ENCODE measurements around the gene SYNJ2.
"Not testable (repeated sequence)": the region's sequence is repeated elsewhere in the genome, so short reads cannot be mapped to it uniquely, and the experiment has no call there.

The SYNJ2 gene

DNA sequence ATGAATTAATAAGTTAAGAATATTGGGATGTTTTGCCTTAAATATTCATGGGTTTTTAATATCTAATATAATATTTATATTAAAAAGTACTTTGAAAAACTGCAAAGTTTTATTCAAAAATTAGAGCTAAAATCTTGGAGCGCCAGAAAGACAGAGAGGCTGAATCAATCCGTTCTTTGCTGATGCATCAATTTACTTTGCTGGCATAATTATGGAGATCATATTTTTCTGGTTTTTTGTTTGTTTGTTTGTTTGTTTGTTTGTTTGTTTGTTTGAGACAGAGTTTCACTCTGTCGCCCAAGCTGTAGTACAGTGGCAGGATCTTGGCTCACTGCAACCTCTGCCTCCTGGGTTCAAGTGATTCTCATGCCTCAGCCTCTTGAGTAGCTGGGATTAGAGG is 9.5 kb upstream of the SYNJ2 start:
- peaks cover 20% of the 10 kb centered on the region for H3K4me1 ChIP-seq (ENCODE audit: control insufficient read depth, insufficient read depth, low read length, poor library complexity, severe bottlenecking)
- WGBS, 2 experiments (ENCODE audit: insufficient coverage in 2 of 2): 95 to 100% methylated on average over 2 to 3 of the region's 3 CpGs
- H3K27ac ChIP-seq (ENCODE audit: low read depth, low read length, severe bottlenecking); H3K4me3 ChIP-seq (ENCODE audit: extremely low read depth, insufficient read depth, low read length, poor library complexity, severe bottlenecking); H3K9me3 ChIP-seq (ENCODE audit: control insufficient read depth, low read length); H3K36me3 ChIP-seq (ENCODE audit: control insufficient read depth, insufficient read depth, low read length): not testable (repeated sequence)

GRCh38 chr6:157974341-157974894 is 7.2 kb upstream of the SYNJ2 start:
- 76 to 87% methylated on average over 9 of the region's 9 CpGs for WGBS, 2 experiments (ENCODE audit: insufficient coverage in 2 of 2)
- no peak overlapping the region for H3K27ac ChIP-seq (ENCODE audit: low read depth, low read length, severe bottlenecking)
- no peaks in the 10 kb centered on the region for H3K36me3 ChIP-seq (ENCODE audit: control insufficient read depth, insufficient read depth, low read length)
- H3K4me3 ChIP-seq (ENCODE audit: extremely low read depth, insufficient read depth, low read length, poor library complexity, severe bottlenecking): no peak overlapping the region
- peaks cover 9% of the 10 kb centered on the region for H3K4me1 ChIP-seq (ENCODE audit: control insufficient read depth, insufficient read depth, low read length, poor library complexity, severe bottlenecking)
- H3K9me3 ChIP-seq (ENCODE audit: control insufficient read depth, low read length): no peaks in the 10 kb centered on the region

- Histone ChIP-seq H3K4me1 (ENCODE audit: control insufficient read depth, insufficient read depth, low read length, poor library complexity, severe bottlenecking) (peaks cover 9% of the 10 kb centered on the region), H3K9me3 (ENCODE audit: control insufficient read depth, low read length) (no peaks in the 10 kb centered on the region), H3K27ac (ENCODE audit: low read depth, low read length, severe bottlenecking) (no peak overlapping the region), H3K36me3 (ENCODE audit: control insufficient read depth, insufficient read depth, low read length) (no peaks in the 10 kb centered on the region), H3K4me3 (ENCODE audit: extremely low read depth, insufficient read depth, low read length, poor library complexity, severe bottlenecking) (no peak overlapping the region)
- WGBS, 2 experiments (ENCODE audit: insufficient coverage in 2 of 2): 100% methylated on average over 1 of the region's 3 CpGs
These were observed 6.7 kb upstream of the SYNJ2 start for GRCh38 chr6:157974967-157975366.

- Histone ChIP-seq H3K4me1 (ENCODE audit: control insufficient read depth, insufficient read depth, low read length, poor library complexity, severe bottlenecking) (peaks cover 9% of the 10 kb centered on the region), H3K4me3 (ENCODE audit: extremely low read depth, insufficient read depth, low read length, poor library complexity, severe bottlenecking) (no peak overlapping the region), H3K36me3 (ENCODE audit: control insufficient read depth, insufficient read depth, low read length) (no peaks in the 10 kb centered on the region), H3K9me3 (ENCODE audit: control insufficient read depth, low read length) (no peaks in the 10 kb centered on the region), H3K27ac (ENCODE audit: low read depth, low read length, severe bottlenecking) (no peak overlapping the region)
- WGBS, 2 experiments (ENCODE audit: insufficient coverage in 2 of 2): 100% methylated on average over 1 of the region's 2 CpGs; no CpG with 5 or more reads in 1 of the 2 experiments
These were observed 6.2 kb upstream of the SYNJ2 start for GRCh38 chr6:157975456-157975855.

DNA sequence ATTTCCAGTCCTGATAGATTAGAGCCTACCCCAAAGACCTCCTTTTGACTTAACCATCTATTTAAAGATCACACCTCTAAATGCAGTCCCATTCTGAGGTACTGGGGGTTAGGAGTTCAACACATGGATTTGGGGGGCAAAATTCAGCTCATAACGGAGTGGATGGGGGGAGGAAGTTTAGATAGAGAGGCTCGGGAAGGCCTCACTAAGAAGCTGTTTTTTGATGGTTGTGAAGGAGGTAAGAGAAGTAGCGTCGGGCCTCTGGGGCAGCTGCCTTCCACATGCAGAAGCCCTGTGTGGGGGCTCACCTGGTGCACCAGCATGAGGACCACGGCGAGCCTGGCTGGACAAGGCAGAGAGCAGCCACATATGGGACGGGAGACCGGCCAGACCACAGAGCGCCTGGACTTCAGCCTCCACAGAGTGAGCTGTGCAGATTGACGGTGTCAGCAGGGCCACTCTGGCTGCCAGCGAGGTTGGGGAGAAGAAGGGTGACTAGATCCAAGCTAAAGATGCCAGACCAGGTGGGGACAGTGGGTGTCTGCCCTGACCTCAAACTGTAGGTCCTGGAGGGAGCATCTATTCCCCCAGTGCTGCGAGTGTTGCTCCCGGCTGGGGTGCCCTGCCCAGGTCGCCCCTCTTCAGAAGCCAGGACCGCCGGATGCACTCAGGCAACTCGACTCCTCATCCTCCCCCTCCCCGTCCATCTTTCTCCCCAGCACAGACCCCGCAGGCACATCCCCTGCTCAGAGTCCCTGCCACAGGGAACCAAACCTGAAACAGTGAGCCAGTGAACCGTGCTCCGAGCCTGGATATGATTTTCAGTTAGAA is 5.1 kb upstream of the SYNJ2 start:
- Histone ChIP-seq H3K4me1 (ENCODE audit: control insufficient read depth, insufficient read depth, low read length, poor library complexity, severe bottlenecking) (peaks cover 9% of the 10 kb centered on the region), H3K9me3 (ENCODE audit: control insufficient read depth, low read length) (no peaks in the 10 kb centered on the region), H3K36me3 (ENCODE audit: control insufficient read depth, insufficient read depth, low read length) (no peaks in the 10 kb centered on the region), H3K4me3 (ENCODE audit: extremely low read depth, insufficient read depth, low read length, poor library complexity, severe bottlenecking) (no peak overlapping the region), H3K27ac (ENCODE audit: low read depth, low read length, severe bottlenecking) (no peak overlapping the region)
- 90 to 91% methylated on average over 14 to 16 of the region's 21 CpGs for WGBS, 2 experiments (ENCODE audit: insufficient coverage in 2 of 2)

DNA sequence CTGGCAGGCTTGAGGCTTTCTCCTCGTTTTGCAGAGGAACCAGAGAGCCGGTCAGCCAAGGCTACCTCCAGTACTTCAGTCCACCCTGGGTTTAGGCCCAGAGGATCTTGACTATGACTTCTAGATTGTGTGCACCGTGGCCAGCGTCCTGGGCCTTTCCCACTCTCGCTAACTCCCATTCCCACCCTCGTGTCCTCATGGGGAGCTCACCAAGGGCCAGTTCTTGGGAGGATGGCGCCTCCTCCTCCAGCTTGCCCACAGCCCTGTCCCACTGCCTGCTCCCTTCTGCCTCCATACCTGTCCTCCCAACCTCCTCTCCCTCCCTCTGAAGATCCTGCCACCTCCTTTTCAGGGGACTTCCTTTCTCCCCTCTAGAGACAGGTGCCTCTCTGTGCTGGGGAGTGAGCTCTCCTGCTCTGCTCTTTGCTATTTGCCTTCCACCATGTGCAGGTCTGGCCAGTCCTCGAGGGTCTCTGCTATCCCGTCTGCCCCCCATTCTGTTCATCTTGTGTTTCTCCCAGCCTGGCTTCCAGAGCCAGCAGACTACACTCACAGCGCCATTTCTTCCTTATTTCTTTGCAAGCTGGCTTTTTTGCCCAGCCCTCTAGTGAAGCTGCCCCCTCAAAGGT is 4.4 kb upstream of the SYNJ2 start:
- 94 to 98% methylated on average over 10 of the region's 10 CpGs for WGBS, 2 experiments (ENCODE audit: insufficient coverage in 2 of 2)
- Histone ChIP-seq H3K36me3 (ENCODE audit: control insufficient read depth, insufficient read depth, low read length) (no peaks in the 10 kb centered on the region), H3K27ac (ENCODE audit: low read depth, low read length, severe bottlenecking) (no peak overlapping the region), H3K9me3 (ENCODE audit: control insufficient read depth, low read length) (no peaks in the 10 kb centered on the region), H3K4me1 (ENCODE audit: control insufficient read depth, insufficient read depth, low read length, poor library complexity, severe bottlenecking) (peaks cover 9% of the 10 kb centered on the region), H3K4me3 (ENCODE audit: extremely low read depth, insufficient read depth, low read length, poor library complexity, severe bottlenecking) (no peak overlapping the region)

DNA sequence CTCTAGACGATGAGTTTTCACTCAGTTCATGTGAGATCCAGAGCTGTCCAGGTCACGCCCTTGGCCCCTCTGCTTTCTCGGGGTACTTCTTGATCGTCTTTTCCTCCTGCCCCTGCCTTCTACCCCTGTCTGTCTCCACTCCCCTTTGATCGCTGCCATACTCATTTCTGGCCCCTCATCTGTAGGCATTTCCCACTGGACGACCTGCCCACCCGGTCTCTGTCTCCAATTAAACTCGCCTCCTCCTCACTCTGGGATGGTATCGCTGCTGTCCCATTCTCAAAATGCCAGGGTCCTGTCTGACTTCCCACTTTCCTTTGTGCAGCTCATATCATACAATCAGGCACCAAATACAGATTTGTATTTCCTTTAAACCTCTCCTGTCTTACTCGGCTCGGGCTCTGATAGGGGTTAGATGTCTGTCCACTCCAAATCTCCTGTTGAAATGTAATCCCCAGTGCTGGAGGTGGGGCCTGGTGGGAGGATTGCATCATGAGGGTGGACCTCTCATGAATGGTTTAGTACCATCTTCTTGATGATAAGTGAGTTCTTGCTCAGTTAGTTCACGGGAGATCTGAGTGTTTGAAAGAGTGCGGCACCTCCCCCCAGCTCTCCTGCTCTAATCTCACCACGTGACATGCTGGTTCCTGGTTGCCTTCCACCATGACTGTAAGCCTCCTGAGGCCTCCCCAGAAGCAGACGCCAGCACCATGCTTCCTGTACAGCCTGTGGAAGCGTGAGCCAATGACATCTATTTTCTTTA is 3.5 kb upstream of the SYNJ2 start:
- H3K36me3 ChIP-seq (ENCODE audit: control insufficient read depth, insufficient read depth, low read length): no peaks in the 10 kb centered on the region
- WGBS, 2 experiments (ENCODE audit: insufficient coverage in 2 of 2): 95 to 96% methylated on average over 13 to 14 of the region's 16 CpGs
- H3K9me3 ChIP-seq (ENCODE audit: control insufficient read depth, low read length): no peaks in the 10 kb centered on the region

DNA sequence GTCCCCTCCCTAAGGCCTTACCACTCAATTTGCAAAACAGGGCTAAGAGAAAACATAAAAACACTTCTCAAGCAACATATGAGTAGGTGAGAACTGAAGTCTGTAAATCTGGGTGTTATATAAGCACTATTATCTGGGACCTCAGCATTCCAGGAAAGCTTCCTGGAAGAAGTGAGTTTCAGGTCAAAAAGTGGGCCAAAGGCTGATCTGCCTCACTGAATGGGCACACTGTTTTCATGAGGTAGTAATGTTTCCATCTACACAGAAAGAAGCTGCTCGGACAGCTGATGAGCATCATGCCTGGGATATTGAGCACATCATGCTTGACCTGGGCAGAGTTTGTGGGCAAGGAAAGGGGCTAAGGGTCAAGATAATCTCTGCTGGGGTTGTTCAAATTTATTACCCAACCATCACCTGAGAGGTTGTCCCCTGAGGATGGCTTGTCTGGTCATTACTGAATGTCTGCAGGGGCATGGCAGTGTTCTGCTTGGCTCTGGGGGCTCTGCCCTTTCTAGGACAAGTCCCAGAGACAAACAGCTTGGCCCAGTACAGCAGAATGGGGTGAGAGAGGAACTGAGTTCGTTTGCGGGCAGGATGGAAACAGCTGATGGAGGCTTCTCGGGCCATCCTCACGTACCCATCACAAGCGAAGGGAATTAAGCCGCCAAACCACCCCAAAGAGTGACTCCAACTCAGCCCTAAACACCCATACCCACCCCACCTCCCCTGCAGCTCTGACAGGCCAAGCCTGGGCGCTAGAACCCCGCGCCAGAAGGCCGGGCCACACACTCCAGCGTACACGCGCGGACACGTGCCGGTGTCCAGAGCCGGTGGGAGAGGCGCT is 1.2 kb upstream of the SYNJ2 start:
- Histone ChIP-seq H3K36me3 (ENCODE audit: control insufficient read depth, insufficient read depth, low read length) (no peaks in the 10 kb centered on the region), H3K4me1 (ENCODE audit: control insufficient read depth, insufficient read depth, low read length, poor library complexity, severe bottlenecking) (peaks cover 14% of the 10 kb centered on the region), H3K9me3 (ENCODE audit: control insufficient read depth, low read length) (no peaks in the 10 kb centered on the region), H3K4me3 (ENCODE audit: extremely low read depth, insufficient read depth, low read length, poor library complexity, severe bottlenecking) (peak overlapping the region; percentile 72), H3K27ac (ENCODE audit: low read depth, low read length, severe bottlenecking) (no peak overlapping the region)
- WGBS, 2 experiments (ENCODE audit: insufficient coverage in 2 of 2): 91 to 92% methylated on average over 16 to 17 of the region's 19 CpGs

More for the DNA sequence above, 3.5 kb upstream of the SYNJ2 start:
- no peak overlapping the region for H3K27ac ChIP-seq (ENCODE audit: low read depth, low read length, severe bottlenecking)
- no peak overlapping the region for H3K4me3 ChIP-seq (ENCODE audit: extremely low read depth, insufficient read depth, low read length, poor library complexity, severe bottlenecking)
- peaks cover 9% of the 10 kb centered on the region for H3K4me1 ChIP-seq (ENCODE audit: control insufficient read depth, insufficient read depth, low read length, poor library complexity, severe bottlenecking)

- H3K4me3 ChIP-seq (ENCODE audit: extremely low read depth, insufficient read depth, low read length, poor library complexity, severe bottlenecking): peak overlapping the region; percentile 72
- peak overlapping the region; percentile 65 for H3K27ac ChIP-seq (ENCODE audit: low read depth, low read length, severe bottlenecking)
- 26 to 54% methylated on average over 12 to 19 of the region's 24 CpGs for WGBS, 2 experiments (ENCODE audit: insufficient coverage in 2 of 2)
- no peaks in the 10 kb centered on the region for H3K9me3 ChIP-seq (ENCODE audit: control insufficient read depth, low read length)
- peaks cover 20% of the 10 kb centered on the region for H3K4me1 ChIP-seq (ENCODE audit: control insufficient read depth, insufficient read depth, low read length, poor library complexity, severe bottlenecking)
- H3K36me3 ChIP-seq (ENCODE audit: control insufficient read depth, insufficient read depth, low read length): no peaks in the 10 kb centered on the region
These were observed 600 bp upstream of the SYNJ2 start for GRCh38 chr6:157981132-157981394.

GRCh38 chr6:157982102-157982562 is 469 bp downstream of the SYNJ2 start:
- peaks cover 22% of the 10 kb centered on the region for H3K4me1 ChIP-seq (ENCODE audit: control insufficient read depth, insufficient read depth, low read length, poor library complexity, severe bottlenecking)
- 0 to 2% methylated on average over 14 to 28 of the region's 36 CpGs for WGBS, 2 experiments (ENCODE audit: insufficient coverage in 2 of 2)
- peak overlapping the region; percentile 65 for H3K27ac ChIP-seq (ENCODE audit: low read depth, low read length, severe bottlenecking)
- no peaks in the 10 kb centered on the region for H3K36me3 ChIP-seq (ENCODE audit: control insufficient read depth, insufficient read depth, low read length)
- H3K9me3 ChIP-seq (ENCODE audit: control insufficient read depth, low read length): no peaks in the 10 kb centered on the region
- H3K4me3 ChIP-seq (ENCODE audit: extremely low read depth, insufficient read depth, low read length, poor library complexity, severe bottlenecking): peak overlapping the region; percentile 72
